H1 (cell line): ENCODE measurements around the gene MYO15B.

Experiments
- EGR1 ChIP-seq: IDR thresholded peaks from 2 replicates; pipeline ENCODE4 v1.6.1; 2011; ENCODE audit warnings: low read depth, low read length, borderline replicate concordance
- EP300 ChIP-seq, 2 experiments: IDR thresholded peaks; 1 replicate in 1 of 2; 2 replicates in 1 of 2; pipeline ENCODE4 v1.6.1; 2011 to 2012; ENCODE audit warnings: low read depth in 2 of 2, low read length in 2 of 2, mild to moderate bottlenecking in 2 of 2, borderline replicate concordance in 1 of 2, inconsistent platforms in 1 of 2, moderate library complexity in 1 of 2
- JUN ChIP-seq: IDR thresholded peaks from 2 replicates; pipeline ENCODE4 v1.6.1; 2011; ENCODE audit warnings: low read depth, mild to moderate bottlenecking, improper control_type of control experiment, low read length
- KDM5A ChIP-seq: fragments of 200-600 bp; IDR thresholded peaks from 2 replicates; pipeline ENCODE4 v1.7.1; 2012; ENCODE audit warnings: mild to moderate bottlenecking, low read length, inconsistent platforms, mixed read lengths
- NRF1 ChIP-seq: IDR thresholded peaks from 2 replicates; pipeline ENCODE4 v1.6.1; 2011; ENCODE audit warnings: mild to moderate bottlenecking, low read depth, low read length, improper control_type of control experiment
- POLR2A ChIP-seq, 2 experiments: IDR thresholded peaks; 1 replicate in 1 of 2; 2 replicates in 1 of 2; pipeline ENCODE4 v1.6.1; 2011; ENCODE audit warnings: low read depth in 2 of 2, low read length in 2 of 2, mild to moderate bottlenecking in 2 of 2; ENCODE audit errors: control extremely low read depth in 1 of 2
- TAF1 ChIP-seq: IDR thresholded peaks from 2 replicates; pipeline ENCODE4 v1.6.1; 2011; ENCODE audit warnings: mild to moderate bottlenecking, low read depth, low read length
- TAF7 ChIP-seq: optimal IDR thresholded peaks from 2 replicates; pipeline ENCODE3; 2011; ENCODE audit warnings: low read depth, mild to moderate bottlenecking, inconsistent platforms, low read length, moderate library complexity, borderline replicate concordance
- TEAD4 ChIP-seq: IDR thresholded peaks from 2 replicates; pipeline ENCODE4 v1.6.1; 2012; ENCODE audit warnings: low read depth, low read length, inconsistent platforms, mixed read lengths
- TF ChIP-seq, protein P1 (sequence below), 3 experiments: IDR thresholded peaks; 1 replicate in 2 of 3; 2 replicates in 1 of 3; pipeline versions ENCODE4 v1.5.1 to v1.6.1; 2011; ENCODE audit warnings: low read length in 3 of 3, mild to moderate bottlenecking in 3 of 3, inconsistent platforms in 2 of 3, low read depth in 1 of 3, moderate library complexity in 1 of 3; ENCODE audit not compliant: insufficient read depth in 1 of 3; ENCODE audit errors: control extremely low read depth in 1 of 3
- TF ChIP-seq, protein P2 (sequence below): IDR thresholded peaks from 2 replicates; pipeline ENCODE4 v1.6.1; 2011; ENCODE audit warnings: low read depth, mild to moderate bottlenecking, low read length; ENCODE audit not compliant: insufficient read depth

DNA sequence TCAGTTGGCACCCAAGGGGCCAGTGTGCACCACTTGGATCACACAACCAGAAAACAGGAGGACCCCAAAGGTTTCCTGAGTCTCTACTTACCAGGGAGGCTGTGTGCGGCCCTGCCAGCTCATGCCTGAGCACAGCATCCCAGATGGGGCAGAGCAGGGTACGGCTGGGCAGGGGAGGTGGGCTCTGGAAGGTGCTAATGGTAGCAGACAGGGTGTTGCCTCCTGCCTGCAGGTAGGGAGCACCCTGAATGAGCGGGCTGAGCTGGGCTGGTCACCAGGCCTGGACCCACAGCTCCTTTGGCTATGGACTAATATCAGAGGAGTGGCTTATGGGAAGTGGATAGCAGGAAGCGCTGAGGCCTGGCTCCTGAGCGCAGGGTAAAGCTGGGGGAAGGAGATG is 64.7 kb downstream of the MYO15B start:
- TF ChIP-seq, protein P1, sequence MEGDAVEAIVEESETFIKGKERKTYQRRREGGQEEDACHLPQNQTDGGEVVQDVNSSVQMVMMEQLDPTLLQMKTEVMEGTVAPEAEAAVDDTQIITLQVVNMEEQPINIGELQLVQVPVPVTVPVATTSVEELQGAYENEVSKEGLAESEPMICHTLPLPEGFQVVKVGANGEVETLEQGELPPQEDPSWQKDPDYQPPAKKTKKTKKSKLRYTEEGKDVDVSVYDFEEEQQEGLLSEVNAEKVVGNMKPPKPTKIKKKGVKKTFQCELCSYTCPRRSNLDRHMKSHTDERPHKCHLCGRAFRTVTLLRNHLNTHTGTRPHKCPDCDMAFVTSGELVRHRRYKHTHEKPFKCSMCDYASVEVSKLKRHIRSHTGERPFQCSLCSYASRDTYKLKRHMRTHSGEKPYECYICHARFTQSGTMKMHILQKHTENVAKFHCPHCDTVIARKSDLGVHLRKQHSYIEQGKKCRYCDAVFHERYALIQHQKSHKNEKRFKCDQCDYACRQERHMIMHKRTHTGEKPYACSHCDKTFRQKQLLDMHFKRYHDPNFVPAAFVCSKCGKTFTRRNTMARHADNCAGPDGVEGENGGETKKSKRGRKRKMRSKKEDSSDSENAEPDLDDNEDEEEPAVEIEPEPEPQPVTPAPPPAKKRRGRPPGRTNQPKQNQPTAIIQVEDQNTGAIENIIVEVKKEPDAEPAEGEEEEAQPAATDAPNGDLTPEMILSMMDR (IDR thresholded peaks at IDR 0.05; ENCODE audit: control extremely low read depth in 1 of 3, insufficient read depth in 1 of 3, low read depth in 1 of 3, low read length in 3 of 3), result no peak
- TF ChIP-seq NRF1 (no peak), TAF7 (no peak), POLR2A (IDR thresholded peaks at IDR 0.05; ENCODE audit: control extremely low read depth in 1 of 2, low read depth in 2 of 2, low read length in 2 of 2) (no peak), JUN (no peak), TAF1 (no peak), KDM5A (no peak), EP300 (IDR thresholded peaks at IDR 0.05; ENCODE audit: borderline replicate concordance in 1 of 2, low read depth in 2 of 2, low read length in 2 of 2) (no peak), EGR1 (no peak), TEAD4 (no peak)
- TF ChIP-seq, protein P2, sequence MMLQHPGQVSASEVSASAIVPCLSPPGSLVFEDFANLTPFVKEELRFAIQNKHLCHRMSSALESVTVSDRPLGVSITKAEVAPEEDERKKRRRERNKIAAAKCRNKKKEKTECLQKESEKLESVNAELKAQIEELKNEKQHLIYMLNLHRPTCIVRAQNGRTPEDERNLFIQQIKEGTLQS, result no peak
